Measurements from ENCODE around the gene ATP1B2. TPM values are rescaled to one million over a fixed set of nuclear protein-coding genes. Genes with fewer than 3 reads are reported as not detected.
"Not testable (repeated sequence)": the region's sequence is repeated elsewhere in the genome, so short reads cannot be mapped to it uniquely, and the experiment has no call there.

Gene ATP1B2
- total RNA-seq, 1 experiment from 2014 or later: not detected

DNA sequence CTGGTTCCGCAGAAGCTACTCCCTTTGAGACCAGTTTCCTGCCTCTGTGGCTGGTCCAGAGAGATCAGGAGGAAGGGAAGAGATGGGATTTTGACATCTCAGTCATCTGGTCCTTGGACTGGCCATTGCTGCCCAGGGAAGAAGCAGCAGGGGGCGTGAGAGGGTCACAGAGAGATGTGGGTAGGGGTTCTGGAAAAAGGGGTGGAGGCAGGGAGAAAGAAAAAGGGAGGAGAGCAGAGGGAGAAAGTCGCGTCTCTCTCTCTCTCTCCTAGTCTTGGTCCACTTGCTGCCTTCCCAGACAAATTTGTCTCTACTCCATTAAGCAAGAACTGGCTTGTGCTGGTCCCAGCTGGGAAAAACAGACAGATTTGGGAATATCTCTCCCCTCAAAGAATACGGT lies 16.3 kb upstream of the ATP1B2 start:
- peak; percentile 76 for DNase-seq (ENCODE audit: low read depth)

DNA sequence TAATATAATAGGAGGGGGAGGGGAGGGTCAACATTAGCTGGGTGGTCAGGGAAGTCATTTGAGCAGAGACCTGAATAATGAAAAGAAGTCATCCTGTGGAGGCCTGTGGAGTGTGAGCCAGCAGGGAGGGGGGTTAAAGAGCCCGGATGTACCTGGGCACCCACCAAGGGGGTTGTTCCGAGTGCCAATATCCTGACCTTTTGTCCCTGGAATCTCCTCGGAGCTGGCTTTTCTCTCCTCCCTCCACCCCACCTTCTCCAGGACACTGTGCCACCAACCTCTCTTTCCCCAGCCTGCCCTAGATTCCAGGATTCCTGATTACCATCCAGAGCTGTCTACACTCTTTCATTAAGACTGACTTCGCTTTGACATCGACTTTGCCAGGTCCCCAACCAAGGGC lies 14.6 kb upstream of the ATP1B2 start:
- DNase-seq (ENCODE audit: low read depth): no peak

DNA sequence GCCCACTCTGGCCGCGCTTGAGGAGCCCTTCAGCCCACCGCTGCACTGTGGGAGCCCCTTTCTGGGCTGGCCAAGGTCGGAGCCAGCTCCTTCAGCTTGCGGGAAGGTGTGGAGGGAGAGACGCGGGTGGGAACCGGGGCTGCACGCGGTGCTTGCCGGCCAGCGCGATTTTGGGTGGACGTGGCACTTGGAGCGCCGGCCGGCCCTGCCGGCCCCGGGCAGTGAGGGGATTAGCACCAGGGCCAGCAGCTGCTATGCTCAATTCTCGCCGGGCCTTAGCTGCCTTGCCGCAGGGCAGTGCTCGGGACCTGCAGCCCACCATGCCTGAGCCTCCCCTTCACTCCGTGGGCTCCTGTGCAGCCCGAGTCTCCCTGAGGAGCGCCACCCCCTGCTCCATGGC lies 9.9 kb upstream of the ATP1B2 start:
- no peak for DNase-seq (ENCODE audit: low read depth)

DNA sequence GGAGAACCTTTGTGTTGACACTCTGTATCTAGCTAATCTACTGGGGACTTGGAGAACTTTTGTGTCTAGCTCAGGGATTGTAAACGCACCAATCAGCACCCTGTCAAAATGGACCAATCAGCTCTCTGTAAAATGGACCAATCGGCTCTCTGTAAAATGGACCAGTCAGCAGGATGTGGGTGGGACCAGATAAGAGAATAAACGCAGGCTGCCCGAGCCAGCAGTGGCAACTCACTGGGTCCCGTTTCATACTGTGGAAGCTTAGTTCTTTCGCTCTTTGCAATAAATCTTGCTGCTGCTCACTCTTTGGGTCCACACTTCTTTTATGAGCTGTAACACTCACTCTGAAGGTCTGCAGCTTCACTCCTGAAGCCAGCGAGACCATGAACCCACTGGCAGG lies 9.1 kb upstream of the ATP1B2 start:
- DNase-seq (ENCODE audit: low read depth): not testable (repeated sequence)

DNA sequence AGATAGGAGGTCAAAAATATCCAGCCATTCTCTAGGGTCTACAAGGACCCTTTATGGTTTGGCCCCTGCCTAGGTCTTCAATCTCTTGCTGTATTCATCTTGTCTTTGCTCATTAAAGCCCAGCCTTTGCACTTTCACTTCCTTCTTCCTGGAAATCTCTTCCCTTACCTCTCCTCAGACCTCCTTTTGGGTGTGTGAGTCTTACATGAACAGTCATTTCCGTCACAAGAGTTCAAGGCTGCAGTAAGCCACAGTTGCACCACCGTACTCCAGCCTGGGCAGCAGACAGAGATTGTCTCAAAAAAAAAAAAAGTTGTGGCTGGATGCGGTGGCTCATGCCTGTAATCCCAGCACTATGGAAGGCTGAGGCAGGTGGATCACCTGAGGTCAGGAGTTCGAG lies 6.0 kb upstream of the ATP1B2 start:
- peak; percentile 76 for DNase-seq (ENCODE audit: low read depth)

DNA sequence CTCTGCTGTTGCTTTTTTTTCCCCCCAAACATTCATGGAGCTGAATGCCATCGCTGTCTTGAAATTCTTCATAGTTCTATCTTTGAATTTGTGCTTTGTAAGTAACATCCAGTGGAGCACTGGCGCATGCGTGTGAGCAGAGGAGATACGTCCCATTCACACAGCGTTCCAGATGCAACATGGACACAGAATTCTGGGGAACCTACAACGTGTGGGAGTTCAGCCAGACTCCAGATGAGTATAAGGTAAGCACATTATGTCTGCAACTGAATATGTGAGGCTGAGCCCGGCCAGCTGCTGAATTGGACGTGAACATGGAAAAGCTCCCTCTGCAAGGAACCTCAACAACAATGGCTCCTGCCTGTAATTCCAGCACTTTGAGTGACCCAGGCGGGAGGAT lies 4.3 kb upstream of the ATP1B2 start:
- DNase-seq (ENCODE audit: low read depth): no peak

DNA sequence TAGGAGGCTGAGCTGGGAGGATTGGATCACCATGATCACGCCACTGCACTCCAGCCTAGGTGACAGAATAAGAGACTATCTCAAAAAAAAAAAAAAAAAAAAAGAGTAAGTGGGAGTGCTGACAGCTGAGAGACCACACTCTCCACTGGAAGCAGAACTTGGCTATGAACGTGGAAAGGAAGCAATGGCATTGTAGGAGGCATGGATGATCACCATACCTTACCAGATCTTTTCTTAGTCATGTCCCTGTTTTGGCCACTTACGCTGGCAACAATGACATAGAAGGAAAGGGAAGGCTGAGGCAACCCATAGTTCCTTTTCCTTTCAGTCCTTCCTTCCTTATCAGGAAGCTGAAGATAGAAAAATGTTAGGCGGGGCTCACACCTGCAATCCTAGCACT lies 3.7 kb upstream of the ATP1B2 start:
- DNase-seq (ENCODE audit: low read depth): no peak

DNA sequence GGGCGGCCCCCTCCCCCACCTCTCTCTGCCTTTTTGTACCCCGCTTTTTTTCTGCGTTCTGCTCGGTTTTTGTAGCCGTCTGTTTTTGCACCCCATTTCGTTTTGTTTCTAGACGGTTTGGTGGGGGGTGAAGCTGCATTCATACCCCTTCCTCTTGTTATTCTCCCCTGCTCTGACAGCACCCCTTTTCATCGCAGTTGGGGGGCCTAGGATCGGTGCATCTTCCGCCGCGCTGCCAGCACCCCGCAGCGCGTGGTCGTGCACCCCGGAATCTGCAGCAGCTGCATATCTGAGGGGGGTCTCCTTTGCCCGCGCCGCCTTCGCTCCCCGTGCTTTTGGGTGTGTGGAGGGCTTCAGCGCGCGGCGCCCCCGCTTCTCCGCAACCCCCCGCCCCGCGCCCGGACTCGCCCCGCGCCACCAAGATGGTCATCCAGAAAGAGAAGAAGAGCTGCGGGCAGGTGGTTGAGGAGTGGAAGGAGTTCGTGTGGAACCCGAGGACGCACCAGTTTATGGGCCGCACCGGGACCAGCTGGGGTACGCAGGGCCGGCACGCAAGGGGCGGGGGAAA lies 455 bp downstream of the ATP1B2 start:
- DNase-seq (ENCODE audit: low read depth): no peak

DNA sequence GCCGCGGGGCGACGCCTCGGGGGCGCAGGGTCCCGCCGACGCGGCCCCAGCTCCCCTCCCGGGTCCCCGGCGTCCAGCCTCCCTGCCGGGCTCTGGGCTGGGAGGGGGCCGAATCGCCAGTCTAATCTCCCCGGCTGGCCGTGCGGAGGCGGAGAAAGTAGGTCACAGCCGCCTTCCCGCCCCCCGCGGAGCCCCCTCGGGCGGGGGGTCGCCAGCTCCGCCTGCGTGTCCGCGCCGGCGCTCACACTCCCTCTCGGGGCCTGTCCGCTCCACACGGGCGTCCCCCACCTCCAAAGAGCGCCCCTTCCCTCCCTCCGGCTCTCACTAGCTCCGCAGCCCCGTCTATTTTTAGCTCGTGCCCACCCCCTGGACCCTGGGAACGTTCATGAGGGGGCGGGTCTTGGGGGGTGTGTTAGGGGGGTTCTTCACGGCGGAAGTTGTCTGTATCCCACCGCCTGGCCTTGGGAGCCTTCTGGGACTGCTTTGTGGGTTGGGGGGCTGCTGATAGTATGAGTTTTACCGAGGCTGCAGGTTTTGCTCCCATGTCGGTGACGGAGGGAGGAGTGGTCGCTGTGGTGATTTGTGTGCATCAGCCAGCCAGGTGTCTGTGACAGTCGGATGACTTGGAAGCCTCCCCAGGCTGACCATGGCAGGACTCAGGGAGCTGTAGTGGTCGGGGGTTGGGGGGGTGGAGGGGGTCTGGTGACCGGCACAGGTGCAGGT lies 1.1 kb downstream of the ATP1B2 start:
- no peak for DNase-seq (ENCODE audit: low read depth)

DNA sequence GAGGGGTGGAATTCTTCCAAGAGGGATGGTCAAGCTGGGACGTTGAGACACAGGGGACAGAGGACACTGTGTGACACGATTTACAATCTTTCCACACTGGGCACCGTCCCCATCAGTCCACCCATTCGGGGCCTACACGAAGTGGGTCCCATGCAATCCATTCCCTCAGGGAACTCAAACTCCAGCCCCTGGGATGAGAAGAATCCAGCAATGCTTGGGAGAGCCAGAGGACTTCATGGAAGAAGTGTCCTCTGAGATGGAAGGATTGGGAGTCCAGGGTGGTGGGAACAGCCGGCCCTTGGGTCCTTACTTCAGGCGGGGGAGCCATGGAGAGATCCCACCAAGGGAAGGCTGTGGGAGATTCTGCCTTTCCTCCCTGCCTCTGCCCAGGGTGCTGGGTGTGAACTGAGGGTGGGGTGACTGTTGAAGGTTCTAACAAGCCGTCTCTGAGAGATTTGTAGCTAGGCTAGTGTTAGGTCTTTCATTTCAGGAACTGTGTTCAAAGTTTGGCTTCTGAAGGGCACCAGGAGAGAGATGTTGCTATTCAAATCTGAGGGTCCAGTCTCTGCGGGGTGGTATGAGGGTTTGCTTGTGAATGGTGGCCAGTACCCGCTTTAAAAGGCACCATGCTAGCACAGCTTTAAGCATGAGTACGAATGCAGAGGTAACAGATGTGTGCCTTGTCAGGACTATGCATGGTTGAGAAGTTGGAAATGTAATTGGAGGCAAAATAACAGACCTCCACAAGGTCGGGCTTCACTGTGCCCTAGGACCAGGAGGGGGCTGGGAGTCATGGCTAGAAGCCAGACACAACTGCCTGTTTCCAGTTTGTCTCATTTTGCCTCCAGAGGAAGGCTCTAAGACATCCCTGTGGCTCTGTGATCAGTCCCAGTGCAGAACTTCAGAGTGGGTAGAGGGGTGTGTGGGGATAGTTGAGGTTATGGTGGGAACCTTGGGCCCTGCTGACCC lies 1.9 kb downstream of the ATP1B2 start:
- no peak for DNase-seq (ENCODE audit: low read depth)

DNA sequence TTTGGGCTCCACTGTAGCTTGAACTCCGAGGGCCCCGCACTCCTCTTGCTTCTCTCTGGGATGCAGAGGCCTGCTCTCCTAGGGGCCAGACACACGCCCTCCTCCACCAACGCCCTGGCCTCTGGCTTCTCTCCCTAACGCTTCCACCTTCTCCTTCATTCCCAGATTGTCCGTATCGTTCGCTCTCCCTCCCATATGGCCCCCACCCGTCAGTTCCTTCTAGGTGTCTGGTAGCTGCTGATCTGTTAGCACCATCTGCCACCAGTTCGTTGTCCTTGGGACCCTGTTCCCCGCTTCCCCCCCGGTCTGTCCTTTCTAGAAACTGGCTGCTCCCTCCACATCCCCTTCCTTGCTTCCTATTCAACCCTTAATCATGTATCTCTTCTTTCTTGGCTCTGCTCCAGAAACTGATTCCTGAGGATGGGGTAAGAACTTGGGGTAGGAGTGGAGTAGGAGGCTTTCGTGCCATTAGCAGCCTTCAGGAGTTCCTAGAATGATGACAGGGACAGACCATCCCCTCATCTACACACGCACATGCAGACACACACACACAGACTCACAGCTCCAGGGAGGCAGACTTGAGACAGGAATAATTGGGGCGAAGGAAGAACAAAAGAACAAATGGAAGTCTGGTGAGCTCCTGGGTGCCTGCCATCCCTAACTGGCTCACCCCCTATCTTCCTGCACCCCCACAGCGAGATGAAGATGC lies 4.3 kb downstream of the ATP1B2 start:
- DNase-seq (ENCODE audit: low read depth): no peak

DNA sequence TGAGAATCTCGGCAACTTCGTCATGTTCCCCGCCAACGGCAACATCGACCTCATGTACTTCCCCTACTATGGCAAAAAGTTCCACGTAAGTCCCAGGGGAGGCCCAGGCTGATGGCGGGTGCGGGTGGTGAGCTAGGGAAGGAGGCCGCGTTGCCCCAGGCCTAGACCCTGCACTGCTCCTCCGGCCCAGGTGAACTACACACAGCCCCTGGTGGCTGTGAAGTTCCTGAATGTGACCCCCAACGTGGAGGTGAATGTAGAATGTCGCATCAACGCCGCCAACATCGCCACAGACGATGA lies 4.8 kb downstream of the ATP1B2 start:
- no peak for DNase-seq (ENCODE audit: low read depth)

DNA sequence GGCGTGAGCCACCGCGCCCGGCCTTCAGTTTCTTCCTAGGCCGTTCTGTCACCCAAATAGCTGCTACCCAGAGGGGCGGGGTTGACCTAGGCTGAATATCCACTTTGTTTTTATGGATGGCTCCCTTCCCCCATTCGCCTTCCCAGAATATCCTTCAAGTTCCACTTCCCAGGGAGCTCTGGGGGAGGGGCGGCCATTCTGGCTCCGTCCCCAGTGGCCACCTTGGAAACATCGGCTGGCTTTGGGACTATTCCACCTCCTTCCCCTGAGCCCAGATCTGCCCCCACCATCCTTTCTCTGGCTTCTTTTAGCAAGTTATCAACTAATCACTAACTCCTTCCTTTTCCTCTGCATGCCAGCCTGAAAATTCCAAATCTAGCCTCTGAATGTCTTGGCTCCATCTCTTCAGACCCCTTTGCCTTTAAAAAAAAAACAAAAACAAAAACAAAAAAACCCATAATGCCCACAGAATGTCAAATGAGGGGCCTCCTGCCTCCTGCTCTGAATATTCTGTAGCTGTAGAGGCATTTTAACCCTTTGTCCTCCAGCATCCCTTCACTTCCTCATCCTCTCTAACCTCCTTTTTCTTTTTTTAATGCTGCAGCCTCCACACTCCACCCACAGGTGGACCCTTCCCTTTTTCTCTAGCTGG lies 6.4 kb downstream of the ATP1B2 start:
- no peak for DNase-seq (ENCODE audit: low read depth)

DNA sequence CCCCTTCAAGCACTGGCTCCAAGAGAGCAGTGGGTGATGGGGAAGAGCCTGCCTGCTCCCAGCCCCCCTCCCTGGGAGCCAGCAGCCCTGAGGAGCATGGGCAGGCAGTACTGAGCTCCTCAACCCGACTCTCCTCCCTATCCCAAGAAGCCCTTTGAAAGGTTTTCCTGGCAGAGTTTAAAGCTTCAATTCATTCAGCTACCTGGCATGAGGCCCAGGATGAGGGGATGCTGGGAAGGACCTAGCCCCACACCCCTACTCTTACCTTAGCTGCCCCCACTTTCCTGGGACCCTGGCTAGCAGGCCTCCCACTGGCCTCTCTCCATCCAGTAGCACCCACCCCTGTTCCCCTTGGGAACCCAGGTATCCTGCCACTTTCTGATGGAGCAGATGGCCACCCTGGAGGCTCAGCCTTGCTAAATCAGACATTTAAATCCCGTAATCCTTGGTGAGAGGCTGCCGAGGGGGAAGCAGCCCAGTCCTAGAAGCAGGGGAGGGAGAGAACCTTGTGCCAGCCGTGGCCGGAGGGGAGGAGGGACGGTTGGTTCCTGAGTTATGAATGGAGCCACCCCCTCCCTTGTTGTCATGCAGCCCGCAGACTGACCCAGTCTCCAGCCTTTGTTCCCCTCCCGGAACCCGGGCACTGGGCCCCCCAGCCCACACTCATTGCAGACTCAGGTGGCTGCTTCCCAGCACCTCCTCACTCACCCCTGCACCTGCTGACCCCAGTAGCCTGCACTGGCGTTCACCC lies 17.1 kb downstream of the ATP1B2 start:
- no peak for DNase-seq (ENCODE audit: low read depth)

DNA sequence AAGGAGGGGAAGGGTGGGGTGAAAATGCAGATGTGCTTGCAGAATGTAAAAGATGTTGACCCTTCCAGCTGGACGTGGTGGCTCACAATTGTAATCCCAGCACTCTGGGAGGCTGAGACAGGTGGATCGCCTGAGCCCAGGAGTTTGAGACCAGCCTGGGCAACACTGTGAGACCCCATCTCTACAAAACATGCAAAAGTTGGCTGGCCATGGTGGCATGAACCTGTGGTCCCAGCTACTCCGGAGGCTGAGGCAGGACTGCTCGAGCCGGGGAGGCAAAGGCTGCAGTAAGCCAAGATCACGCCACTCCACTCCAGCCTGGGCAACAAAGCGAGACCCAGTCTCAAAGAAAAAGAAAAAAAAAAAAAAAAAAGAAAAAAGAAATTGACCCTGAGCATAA lies 17.8 kb downstream of the ATP1B2 start:
- DNase-seq (ENCODE audit: low read depth): no peak

DNA sequence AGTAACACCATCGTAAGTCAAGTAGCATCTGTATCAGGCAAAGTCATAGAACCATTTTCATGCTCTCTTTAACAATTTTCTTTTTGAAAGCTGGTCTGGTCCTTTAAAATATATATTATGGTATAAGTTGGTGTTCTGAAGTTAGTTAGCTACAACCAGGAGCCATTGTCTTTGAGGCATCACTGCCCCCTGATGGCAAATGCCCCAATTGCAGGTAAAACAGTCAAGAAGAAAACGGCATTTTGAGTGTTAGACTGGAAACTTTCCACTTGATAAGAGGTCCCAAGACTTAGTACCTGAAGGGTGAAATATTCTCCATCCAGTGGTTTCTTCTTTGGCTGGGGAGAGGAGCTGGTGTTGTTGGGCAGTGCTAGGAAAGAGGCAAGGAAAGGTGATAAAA lies 22.5 kb downstream of the ATP1B2 start:
- no peak for DNase-seq (ENCODE audit: low read depth)

DNA sequence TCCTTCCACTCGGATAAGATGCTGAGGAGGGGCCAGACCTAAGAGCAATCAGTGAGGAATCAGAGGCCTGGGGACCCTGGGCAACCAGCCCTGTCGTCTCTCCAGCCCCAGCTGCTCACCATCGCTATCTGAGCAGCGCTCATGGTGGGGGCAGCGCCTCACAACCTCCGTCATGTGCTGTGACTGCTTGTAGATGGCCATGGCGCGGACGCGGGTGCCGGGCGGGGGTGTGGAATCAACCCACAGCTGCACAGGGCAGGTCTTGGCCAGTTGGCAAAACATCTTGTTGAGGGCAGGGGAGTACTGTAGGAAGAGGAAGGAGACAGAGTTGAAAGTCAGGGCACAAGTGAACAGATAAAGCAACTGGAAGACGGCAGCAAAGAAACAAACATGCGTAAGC lies 24.2 kb downstream of the ATP1B2 start:
- DNase-seq (ENCODE audit: low read depth): no peak

DNA sequence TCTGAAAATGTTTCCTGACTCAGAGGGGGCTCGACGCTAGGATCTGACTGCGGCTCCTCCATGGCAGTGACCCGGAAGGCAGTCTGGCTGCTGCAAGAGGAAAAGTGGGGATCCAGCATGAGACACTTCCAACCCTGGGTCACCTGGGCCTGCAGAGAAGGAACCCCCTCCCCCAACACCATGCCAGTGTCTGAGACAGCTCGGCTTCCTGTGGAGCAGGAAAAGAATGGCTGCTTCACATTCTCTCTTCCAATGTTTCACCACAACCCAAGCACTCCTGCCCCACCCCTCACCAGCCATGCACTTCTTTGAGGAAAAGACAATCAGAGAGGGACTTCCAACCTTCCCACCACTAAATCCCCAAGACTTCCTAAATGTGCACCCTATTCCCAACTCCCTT lies 25.8 kb downstream of the ATP1B2 start:
- DNase-seq (ENCODE audit: low read depth): no peak

DNA sequence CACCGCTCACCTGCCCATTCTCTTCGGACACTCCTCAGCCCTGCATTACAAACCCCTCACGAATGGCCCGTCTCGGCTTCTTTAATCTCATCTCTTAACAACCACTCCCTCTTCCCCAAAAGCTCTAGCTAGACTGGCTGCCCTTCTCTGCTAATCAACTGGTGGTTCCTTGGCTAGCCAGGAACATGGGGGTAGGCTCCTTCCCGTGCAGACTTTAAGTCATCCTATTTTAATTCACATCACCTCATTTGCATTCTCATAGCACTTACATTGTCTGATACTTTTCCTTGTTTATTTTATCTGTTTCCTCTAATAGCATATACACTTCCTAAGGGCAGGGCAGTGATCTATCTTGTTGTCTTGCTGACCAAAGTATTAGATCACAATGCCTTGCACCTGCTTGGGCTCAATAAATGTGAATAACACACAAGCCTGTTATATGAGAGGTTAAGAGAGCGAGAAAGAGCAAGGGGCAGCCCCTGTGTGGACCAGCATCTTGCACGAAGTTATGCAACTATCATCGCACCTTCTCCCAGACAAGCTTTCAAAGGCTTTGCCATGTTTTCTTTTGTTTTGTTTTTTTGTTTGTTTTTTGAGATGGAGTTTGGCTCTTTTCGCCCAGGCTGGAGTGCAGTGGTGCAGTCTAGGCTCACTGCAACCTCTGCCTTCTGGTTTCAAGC lies 26.8 kb downstream of the ATP1B2 start:
- no peak for DNase-seq (ENCODE audit: low read depth)

DNA sequence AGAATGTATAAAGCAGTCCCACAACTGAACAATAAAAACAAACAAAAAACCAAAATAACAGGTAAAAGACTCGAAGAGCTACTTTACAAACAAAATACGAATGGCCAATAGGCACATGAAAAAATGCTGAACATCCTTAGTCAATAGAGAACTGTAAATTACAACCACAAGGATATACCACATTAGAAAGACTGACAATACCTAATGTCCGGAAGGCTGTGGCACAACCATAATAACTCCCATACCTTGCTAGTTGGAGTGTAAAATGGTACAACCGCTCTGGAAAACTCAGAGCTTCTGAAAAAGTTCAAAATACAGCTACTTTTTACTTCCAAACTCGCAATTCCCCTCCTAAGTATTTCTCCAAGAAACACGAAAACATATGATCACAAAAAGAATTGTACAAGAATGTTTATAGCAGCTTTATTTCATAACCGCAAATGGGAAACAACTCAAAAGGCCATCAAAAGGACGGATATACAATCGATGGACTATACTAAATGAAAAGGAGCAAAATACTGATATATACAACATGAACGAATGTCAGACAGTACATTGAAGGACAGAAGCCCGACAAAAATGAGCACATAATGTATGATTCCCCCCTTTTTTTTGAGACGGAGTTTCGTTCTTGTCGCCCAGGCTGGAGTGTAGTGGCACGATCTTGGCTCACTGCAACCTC lies 34.3 kb downstream of the ATP1B2 start:
- no peak for DNase-seq (ENCODE audit: low read depth)

Measured in Daoy (cell line).